ACC112 (cell line): Measurements from ENCODE around the gene VPS16.
"Not testable (repeated sequence)": the region's sequence is repeated elsewhere in the genome, so short reads cannot be mapped to it uniquely, and the experiment has no call there.

Experiments used
- H2AFZ ChIP-seq: fragments of 200-600 bp; sonication (generic); one replicate; pipeline ENCODE4 v1.6.0; 2017; ENCODE audit warnings: antibody characterized with exemption, low read length; ENCODE audit not compliant: unreplicated experiment
- H3K27ac ChIP-seq: fragments of 200-600 bp; sonication (generic); 2 replicates; pipeline ENCODE4 v1.5.1; 2014; ENCODE audit warnings: low read depth, mild to moderate bottlenecking, antibody characterized with exemption, low read length, moderate library complexity
- H3K27me3 ChIP-seq: fragments of 200-600 bp; sonication (generic); 2 replicates; pipeline ENCODE4 v1.6.1; 2014; ENCODE audit warnings: mild to moderate bottlenecking, antibody characterized with exemption, low read length, moderate library complexity, mixed read lengths; ENCODE audit not compliant: insufficient read depth
- H3K36me3 ChIP-seq: fragments of 200-600 bp; sonication (generic); 2 replicates; pipeline ENCODE4 v1.6.1; 2016; ENCODE audit warnings: mild to moderate bottlenecking, antibody characterized with exemption, low read length, moderate library complexity, mixed read lengths; ENCODE audit not compliant: insufficient read depth
- H3K4me1 ChIP-seq: fragments of 200-600 bp; sonication (generic); one replicate; pipeline ENCODE4 v1.6.1; 2016; ENCODE audit warnings: low read length, mixed read lengths; ENCODE audit not compliant: insufficient read depth, unreplicated experiment, control insufficient read depth
- H3K4me3 ChIP-seq: fragments of 200-600 bp; sonication (generic); 2 replicates; pipeline ENCODE4 v1.5.1; 2014; ENCODE audit warnings: mild to moderate bottlenecking, low read depth, low read length
- H3K79me2 ChIP-seq: fragments of 200-600 bp; sonication (generic); one replicate; pipeline ENCODE4 v1.6.0; 2016; ENCODE audit warnings: low read length; ENCODE audit not compliant: control insufficient read depth, unreplicated experiment, insufficient read depth

VPS16 gene

DNA sequence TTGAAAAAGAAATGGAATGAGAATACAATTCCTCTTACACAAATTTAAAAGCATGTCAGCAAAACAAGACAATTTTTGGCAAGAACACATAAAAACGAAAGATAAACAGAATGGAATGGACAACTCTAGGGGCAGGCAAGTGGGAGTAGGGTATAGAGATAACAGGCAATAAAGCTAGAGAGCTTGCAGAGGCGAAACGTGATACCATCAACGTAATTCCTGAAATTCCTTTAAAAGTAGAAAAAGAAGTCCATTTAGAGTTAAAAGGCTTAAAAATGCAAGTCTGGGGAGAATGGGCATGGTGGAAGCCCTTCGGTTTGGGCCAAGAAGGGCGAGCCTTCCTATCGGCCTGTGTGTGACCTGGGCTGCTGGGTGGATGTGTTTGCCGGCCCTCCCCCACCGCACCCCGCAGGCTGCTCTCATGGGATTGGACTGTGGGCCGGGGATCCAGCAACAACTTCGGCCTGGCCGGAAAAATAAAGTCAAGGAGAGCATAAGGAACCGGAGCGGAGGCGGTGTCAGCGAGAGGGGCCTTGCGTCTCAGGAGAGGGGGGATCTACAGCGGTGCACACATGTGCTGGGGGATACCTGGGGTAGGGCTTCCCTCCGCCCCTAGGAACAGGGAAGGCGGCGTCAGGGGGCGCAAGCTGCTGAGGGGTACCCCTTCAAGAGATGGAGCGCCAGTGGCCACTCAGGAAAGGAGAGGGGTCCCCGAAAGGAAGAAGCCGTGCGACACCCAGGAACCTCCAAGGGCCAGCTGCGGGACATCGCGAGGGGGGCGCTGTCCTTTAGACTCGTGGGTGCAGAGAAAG lies 20.3 kb upstream of the VPS16 start:
- Histone ChIP-seq H3K79me2 (no peaks in the 10 kb centered on the region), H3K4me3 (peak overlapping the region; percentile 2), H3K4me1 (peaks cover 26% of the 10 kb centered on the region), H3K36me3 (no peaks in the 10 kb centered on the region), H2AFZ (peak overlapping the region; percentile 61), H3K27me3 (no peaks in the 10 kb centered on the region), H3K27ac (0 out of 2 replicates have a peak overlapping the region, but pooled peaks have one; percentile 0)

DNA sequence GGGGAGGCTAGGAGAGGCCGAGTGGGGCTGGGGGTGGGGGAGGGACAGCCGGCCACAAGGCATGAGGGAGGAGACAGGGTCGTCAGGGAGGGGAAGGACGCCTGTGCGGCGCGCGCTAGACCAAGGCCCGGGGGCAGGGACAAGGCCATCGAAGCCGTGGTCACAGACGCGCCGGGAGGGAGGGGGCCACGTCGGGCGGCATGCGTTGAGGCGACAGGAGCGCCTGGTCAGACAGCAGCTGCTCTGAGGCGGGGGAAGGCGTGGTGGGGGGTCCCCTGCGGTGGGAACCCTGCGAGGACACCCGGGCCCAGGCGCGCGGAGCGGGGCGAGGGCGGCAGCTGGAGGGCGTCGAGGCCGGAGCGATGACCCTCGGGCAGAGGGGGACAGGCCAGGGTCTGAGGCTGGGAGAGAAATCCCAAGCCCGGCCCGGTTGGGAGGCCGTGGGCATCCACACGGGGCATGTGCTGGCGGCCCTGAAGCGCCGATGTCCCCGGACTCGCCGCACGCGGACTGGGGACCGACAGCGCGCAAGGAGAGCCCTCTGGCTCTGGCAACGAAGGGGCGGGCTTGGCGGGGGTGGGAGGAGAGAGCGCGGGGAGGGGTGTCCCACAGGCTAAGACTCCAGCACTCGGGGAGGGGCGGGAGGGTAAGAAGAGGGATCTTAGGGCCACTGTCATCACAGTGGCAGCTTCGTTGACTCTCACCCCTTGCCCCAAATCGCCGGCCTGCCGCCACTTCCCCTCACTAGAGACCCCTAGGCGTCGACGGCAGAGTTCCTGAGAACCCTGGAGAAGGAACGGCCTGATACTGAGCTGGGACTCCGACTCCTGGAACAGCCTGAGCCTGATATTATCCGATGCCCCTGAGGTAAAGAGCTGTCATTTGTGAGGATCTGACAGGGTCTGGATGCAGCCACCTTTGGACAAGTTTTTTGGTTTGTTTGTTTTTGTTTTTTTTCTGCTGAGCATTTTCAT lies 19.4 kb upstream of the VPS16 start:
- Histone ChIP-seq H3K27me3 (no peaks in the 10 kb centered on the region; the same call in 1 of the 2 replicates), H2AFZ (no peak overlapping the region), H3K36me3 (no peaks in the 10 kb centered on the region), H3K27ac (no peak overlapping the region), H3K4me3 (no peak overlapping the region), H3K79me2 (no peaks in the 10 kb centered on the region), H3K4me1 (peaks cover 19% of the 10 kb centered on the region)

- H2AFZ ChIP-seq, result no peak overlapping the region
- no peaks in the 10 kb centered on the region for H3K79me2 ChIP-seq
- peaks cover under 1% of the 10 kb centered on the region; the same call in 1 of the 2 replicates for H3K27me3 ChIP-seq
- no peak overlapping the region for H3K27ac ChIP-seq
- peak overlapping the region; percentile 59 for H3K4me3 ChIP-seq
- peaks cover 16% of the 10 kb centered on the region for H3K4me1 ChIP-seq
- no peaks in the 10 kb centered on the region for H3K36me3 ChIP-seq
Measured at GRCh38 chr20:2822073-2822472, 18.5 kb upstream of the VPS16 start.

DNA sequence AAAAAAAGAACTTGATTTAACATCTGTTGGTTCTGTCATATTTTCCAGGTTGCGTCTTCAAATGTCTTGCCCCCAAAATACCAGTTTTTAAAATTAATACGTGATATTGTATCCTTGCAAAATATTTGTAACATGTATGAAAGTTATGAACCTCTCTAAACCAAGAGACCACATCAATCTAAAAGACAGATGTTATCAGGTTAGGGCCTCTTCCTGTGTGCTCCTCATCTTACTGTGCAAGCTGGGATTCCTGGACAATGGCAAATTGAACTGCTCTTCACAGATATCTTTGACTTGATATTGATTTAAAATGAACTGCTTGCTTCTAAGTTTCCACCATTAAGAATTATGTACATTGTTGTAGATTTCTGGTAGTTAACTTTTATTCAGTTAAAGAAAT lies 14.8 kb upstream of the VPS16 start:
- Histone ChIP-seq H3K36me3 (no peaks in the 10 kb centered on the region), H3K4me1 (peaks cover 4% of the 10 kb centered on the region), H3K4me3 (no peak overlapping the region), H3K27me3 (peaks cover 15% of the 10 kb centered on the region; the same call in 1 of the 2 replicates), H2AFZ (no peak overlapping the region), H3K79me2 (no peaks in the 10 kb centered on the region), H3K27ac (no peak overlapping the region)

DNA sequence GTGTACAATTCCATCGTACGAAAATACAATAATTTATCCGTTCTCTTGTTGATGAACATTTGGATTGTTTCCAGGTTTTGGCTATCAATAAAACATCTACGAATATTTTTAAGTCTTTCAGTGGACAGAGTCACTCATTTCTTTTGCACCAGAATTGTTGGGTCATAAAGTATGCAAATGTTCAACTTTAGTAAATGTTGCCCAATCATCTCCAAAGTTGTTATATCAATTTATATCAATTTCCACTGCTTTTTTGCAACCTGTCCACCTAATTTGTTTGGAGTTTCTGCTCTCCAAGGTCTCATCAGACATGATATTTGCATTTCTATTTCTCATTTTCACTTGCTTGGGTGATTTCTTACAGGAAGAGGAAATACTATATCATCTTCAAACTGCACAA lies 13.9 kb upstream of the VPS16 start:
- no peaks in the 10 kb centered on the region for H3K36me3 ChIP-seq
- peaks cover 5% of the 10 kb centered on the region for H3K4me1 ChIP-seq
- no peak overlapping the region for H2AFZ ChIP-seq
- no peak overlapping the region for H3K27ac ChIP-seq
- H3K27me3 ChIP-seq, result peaks cover 15% of the 10 kb centered on the region; the same call in 1 of the 2 replicates
- H3K4me3 ChIP-seq, result no peak overlapping the region
- no peaks in the 10 kb centered on the region for H3K79me2 ChIP-seq

DNA sequence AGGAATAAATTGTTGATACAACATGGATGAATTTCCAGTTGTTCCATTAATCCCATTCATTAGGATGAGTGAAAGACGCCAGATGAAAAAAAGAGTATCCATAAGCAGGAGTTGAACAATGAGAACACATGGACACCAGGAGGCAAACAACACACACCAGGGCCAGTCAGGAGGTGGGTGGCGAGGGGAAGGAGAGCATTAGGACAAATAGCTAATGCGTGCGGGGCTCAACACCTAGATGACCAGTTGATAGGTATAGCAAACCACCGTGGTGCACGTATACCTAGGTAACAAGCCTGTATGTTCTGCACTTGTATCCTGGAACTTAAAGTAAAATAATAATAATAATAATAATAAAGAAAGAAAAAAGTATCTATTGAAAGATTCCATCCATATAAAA lies 11.2 kb upstream of the VPS16 start:
- no peak overlapping the region for H2AFZ ChIP-seq
- no peaks in the 10 kb centered on the region for H3K79me2 ChIP-seq
- H3K27ac ChIP-seq, result no peak overlapping the region
- H3K4me1 ChIP-seq, result peaks cover 12% of the 10 kb centered on the region
- H3K27me3 ChIP-seq, result peaks cover 15% of the 10 kb centered on the region; the same call in 1 of the 2 replicates
- no peaks in the 10 kb centered on the region for H3K36me3 ChIP-seq
- H3K4me3 ChIP-seq, result no peak overlapping the region

GRCh38 chr20:2831206-2831605 lies 9.3 kb upstream of the VPS16 start:
- not testable (repeated sequence) for H3K79me2 ChIP-seq, H2AFZ ChIP-seq, H3K36me3 ChIP-seq, H3K4me3 ChIP-seq, H3K27ac ChIP-seq
- peaks cover 12% of the 10 kb centered on the region for H3K4me1 ChIP-seq
- peaks cover 15% of the 10 kb centered on the region; the same call in 1 of the 2 replicates for H3K27me3 ChIP-seq

GRCh38 chr20:2833761-2834160 lies 6.8 kb upstream of the VPS16 start:
- H3K4me1 ChIP-seq, result peaks cover 12% of the 10 kb centered on the region
- peaks cover 6% of the 10 kb centered on the region; the same call in 1 of the 2 replicates for H3K27me3 ChIP-seq
- no peaks in the 10 kb centered on the region for H3K79me2 ChIP-seq
- no peak overlapping the region for H2AFZ ChIP-seq
- no peak overlapping the region for H3K27ac ChIP-seq
- peaks cover 21% of the 10 kb centered on the region; the same call in 1 of the 2 replicates for H3K36me3 ChIP-seq
- H3K4me3 ChIP-seq, result no peak overlapping the region

DNA sequence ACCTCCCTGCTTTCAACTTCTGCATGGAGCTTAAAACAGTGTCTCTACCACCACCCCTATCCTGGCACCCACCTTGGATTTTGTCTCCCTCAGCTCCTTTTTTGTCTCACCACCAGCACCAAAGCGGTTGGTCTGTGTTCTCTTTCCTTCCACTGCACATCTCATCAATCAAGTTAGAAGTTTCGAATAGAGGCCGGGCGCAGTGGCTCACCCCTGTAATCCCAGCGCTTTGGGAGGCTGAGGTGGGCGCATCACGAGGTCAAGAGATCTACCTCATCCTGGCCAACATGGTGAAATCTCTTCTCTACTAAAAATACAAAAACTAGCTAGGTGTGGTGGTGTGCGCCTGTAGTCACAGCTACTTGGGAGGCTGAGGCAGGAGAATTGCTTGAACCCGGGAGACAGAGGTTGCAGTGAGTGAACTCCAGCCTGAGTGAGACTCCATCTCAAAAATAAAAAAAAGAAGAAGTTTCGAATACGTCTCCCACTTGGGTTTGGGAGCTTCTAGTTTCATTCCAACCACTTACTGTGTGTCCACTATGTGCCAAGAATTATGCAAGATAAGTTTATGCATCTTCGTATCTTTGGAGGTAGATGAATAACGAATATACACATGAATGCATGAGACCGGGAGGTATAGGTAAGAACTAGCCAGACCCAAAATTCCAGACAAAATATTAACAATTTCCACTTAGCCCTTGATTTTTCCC lies 6.0 kb upstream of the VPS16 start:
- Histone ChIP-seq H2AFZ (no peak overlapping the region), H3K4me3 (no peak overlapping the region), H3K27me3 (no peaks in the 10 kb centered on the region), H3K79me2 (peaks cover 6% of the 10 kb centered on the region), H3K4me1 (peaks cover 17% of the 10 kb centered on the region), H3K36me3 (peaks cover 26% of the 10 kb centered on the region; the same call in 1 of the 2 replicates), H3K27ac (no peak overlapping the region)

GRCh38 chr20:2835331-2835796 lies 5.2 kb upstream of the VPS16 start:
- no peak overlapping the region for H2AFZ ChIP-seq
- H3K4me3 ChIP-seq, result no peak overlapping the region
- H3K27me3 ChIP-seq, result no peaks in the 10 kb centered on the region
- H3K27ac ChIP-seq, result no peak overlapping the region
- peaks cover 13% of the 10 kb centered on the region for H3K79me2 ChIP-seq
- H3K4me1 ChIP-seq, result peaks cover 21% of the 10 kb centered on the region
- H3K36me3 ChIP-seq, result peaks cover 27% of the 10 kb centered on the region; the same call in 1 of the 2 replicates
